ENCODE data around the gene NISCH. TPM values are rescaled to one million over a fixed set of nuclear protein-coding genes. Genes with fewer than 3 reads are reported as not detected.

NISCH gene
- total and polyA plus RNA-seq, 2 of the 8 experiments (the other 6 are each of a cell fraction or from before 2014, with no cell fraction given): 71.2 to 71.9 TPM

DNA sequence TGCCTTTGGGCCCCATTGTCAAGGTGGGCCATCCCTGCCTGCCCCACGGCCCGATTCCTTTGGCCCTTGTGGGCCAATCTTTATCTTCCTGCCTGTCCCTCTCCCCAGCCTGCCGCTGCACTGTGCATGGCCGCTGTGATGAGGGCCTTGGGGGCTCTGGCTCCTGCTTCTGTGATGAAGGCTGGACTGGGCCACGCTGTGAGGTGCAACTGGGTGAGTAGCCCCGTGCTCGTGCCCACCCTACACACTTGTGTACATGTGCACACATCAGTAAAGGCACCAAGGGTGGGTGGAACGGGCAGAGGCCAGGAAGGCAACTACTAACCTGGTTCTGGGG is 66.1 kb downstream of the NISCH start:
- peaks cover 0 to 11% (median 4%) of the 10 kb centered on the region in 4 experiments; a peak in 5 of 7 replicates for H3K27me3 ChIP-seq (replicated peaks in 1 of 4; ENCODE audit: control insufficient read depth in 3 of 4, extremely low read depth in 1 of 4, insufficient read depth in 3 of 4, low read length in 3 of 4)

More for the DNA sequence above, 66.1 kb downstream of the NISCH start:
- ChIA-PET CTCF (ENCODE audit: partially characterized antibody) (interaction anchor here (0.8 to 1.4 kb wide), 2 partner anchors 14 to 42 kb away, joined by 3 to 4 read pairs; no protein-coding TSS in a partner anchor), POLR2A (ENCODE audit: partially characterized antibody) (interaction anchor here (1.1 to 3.5 kb wide), 3 partner anchors 31 to 165 kb away, joined by 3 to 16 read pairs (median 3); no protein-coding TSS in a partner anchor)
- peak overlapping the region; percentile 65 for H4K8ac ChIP-seq (ENCODE audit: extremely low read depth, insufficient read depth, low read length)
- peaks cover 7 to 34% (median 15%) of the 10 kb centered on the region in 4 experiments; a peak in 5 of 8 replicates for H3K36me3 ChIP-seq (ENCODE audit: control insufficient read depth in 2 of 4, insufficient read depth in 4 of 4, low read length in 3 of 4)
- no peak overlapping the region for H3K56ac ChIP-seq (replicated peaks; ENCODE audit: insufficient read length, low read depth, low read length)
- no peaks in the 10 kb centered on the region for H3K9me3 ChIP-seq (ENCODE audit: insufficient read depth in 2 of 2, low read depth in 1 of 2, low read length in 1 of 2)
- H3K23ac ChIP-seq (ENCODE audit: insufficient read length): no peak overlapping the region
- H2BK5ac ChIP-seq (ENCODE audit: low read depth, low read length): no peak overlapping the region
- H3K18ac ChIP-seq (ENCODE audit: extremely low read depth, low read length): no peak overlapping the region
- WGBS, 2 experiments (ENCODE audit: extremely low coverage in 1 of 2, insufficient coverage in 1 of 2, insufficient read length in 1 of 2, insufficient replicate concordance in 2 of 2, low coverage in 1 of 2, low lambda C conversion rate in 2 of 2, missing lambda C conversion rate in 1 of 2): 94% methylated on average over 8 of the region's 8 CpGs; no CpG with 5 or more reads in 1 of the 2 experiments
- H3K79me2 ChIP-seq (ENCODE audit: control insufficient read depth in 1 of 2, insufficient read depth in 2 of 2, low read length in 2 of 2): no peaks in the 10 kb centered on the region
- H3K4ac ChIP-seq (replicated peaks; ENCODE audit: insufficient read length, low read depth, low read length): no peak overlapping the region
- H3K9ac ChIP-seq (replicated peaks in 1 of 4; ENCODE audit: extremely low read depth in 1 of 4, low read depth in 3 of 4, low read length in 3 of 4): no peak overlapping the region
- no peak overlapping the region for H3K27ac ChIP-seq (ENCODE audit: low read depth, low read length)
- no peak overlapping the region for H3K14ac ChIP-seq (ENCODE audit: insufficient read length)
- no peak overlapping the region for H4K5ac ChIP-seq (ENCODE audit: insufficient read length, low read depth, low read length)
- FAIRE-seq (no peak), DNase-seq (ENCODE audit: low read depth in 1 of 2, low spot score in 2 of 2) (no peak)
- no peak overlapping the region for H4K91ac ChIP-seq (replicated peaks; ENCODE audit: insufficient read length, low read length)
- peaks cover 0 to 18% of the 10 kb centered on the region in 2 experiments for H4K20me1 ChIP-seq (replicated peaks in 1 of 2; ENCODE audit: control insufficient read depth in 1 of 2, insufficient read depth in 2 of 2, low read length in 2 of 2)
- no peak overlapping the region for H3K4me3 ChIP-seq (ENCODE audit: extremely low read depth in 1 of 4, insufficient read depth in 2 of 4, low read depth in 3 of 4, low read length in 4 of 4)
- H2BK20ac ChIP-seq (ENCODE audit: low read length): no peak overlapping the region
- H3K23me2 ChIP-seq (ENCODE audit: low read depth, low read length): no peaks in the 10 kb centered on the region; the same call in 1 of the 2 replicates
- no peak overlapping the region for H2BK15ac ChIP-seq (ENCODE audit: low read length)
- no peak overlapping the region for H2AK5ac ChIP-seq (ENCODE audit: low read depth, low read length)
- H3K4me1 ChIP-seq (replicated peaks in 1 of 4; ENCODE audit: control insufficient read depth in 3 of 4, insufficient read depth in 4 of 4, low read length in 3 of 4): peaks cover 0 to 6% (median 4%) of the 10 kb centered on the region in 4 experiments; a peak in 5 of 7 replicates
- no peak overlapping the region for H3K4me2 ChIP-seq (ENCODE audit: insufficient read depth in 1 of 2, low read depth in 2 of 2, low read length in 2 of 2)
- no peak overlapping the region for H2AFZ ChIP-seq (ENCODE audit: low read length)
- H3K79me1 ChIP-seq (ENCODE audit: low read depth, low read length): no peaks in the 10 kb centered on the region
- no peak overlapping the region for H2BK12ac ChIP-seq (ENCODE audit: low read depth, low read length)
- H2BK120ac ChIP-seq (replicated peaks; ENCODE audit: low read depth, low read length): no peak overlapping the region

All from H1 (cell line).